ENCODE measurements around the gene APOL5.

- no peak for TF ChIP-seq CTCF (IDR thresholded peaks at IDR 0.05)
- no peak for TF ChIP-seq POLR2A (IDR thresholded peaks at IDR 0.05)
These were observed 49.2 kb downstream of the APOL5 start for GRCh38 chr22:35766654-35767580.
